Keratinocyte (primary cell): ENCODE results near the gene ENTPD2. TPM values are rescaled to one million over a fixed set of nuclear protein-coding genes. Genes with fewer than 3 reads are reported as not detected.

Source experiments
- DNase-seq: peaks from one replicate; pipeline ENCODE4 v3.0.0-alpha.2; 2011; ENCODE audit warnings: low read depth, missing footprints, low spot score
- FAIRE-seq: peaks from 2 replicates; lab custom pipeline; 2011; peaks lifted over from hg19 to GRCh38; lab: Jason Lieb, UNC
- H2AFZ ChIP-seq: 2 replicates; pipeline ENCODE4 v1.6.0; 2012; ENCODE audit warnings: low read length, control low read depth, inconsistent platforms; ENCODE audit not compliant: control insufficient read depth
- H3K27ac ChIP-seq: 2 replicates; pipeline ENCODE4 v1.5.1; 2011; ENCODE audit warnings: low read length; ENCODE audit not compliant: control insufficient read depth, insufficient read depth
- H3K27me3 ChIP-seq: 3 replicates; pipeline ENCODE4 v1.6.0; 2011; ENCODE audit warnings: low read length; ENCODE audit not compliant: control insufficient read depth, insufficient read depth; ENCODE audit errors: extremely low read depth
- H3K36me3 ChIP-seq, 2 experiments: 2 replicates in 1 of 2; 3 replicates in 1 of 2; pipeline ENCODE4 v1.5.1; 2011; ENCODE audit warnings: low read length in 2 of 2, mild to moderate bottlenecking in 1 of 2; ENCODE audit not compliant: control insufficient read depth in 2 of 2, insufficient read depth in 2 of 2; ENCODE audit errors: extremely low read depth in 1 of 2
- H3K4me1 ChIP-seq: 3 replicates; pipeline ENCODE4 v1.5.1; 2011; ENCODE audit warnings: low read length; ENCODE audit not compliant: control insufficient read depth, insufficient read depth; ENCODE audit errors: extremely low read depth
- H3K4me2 ChIP-seq: 3 replicates; pipeline ENCODE4 v1.6.0; 2011; ENCODE audit warnings: low read depth, low read length; ENCODE audit not compliant: control insufficient read depth, insufficient read depth; ENCODE audit errors: extremely low read depth
- H3K4me3 ChIP-seq, 3 experiments: fragments of 200-600 bp in 1 of 3; sonication (generic) in 1 of 3; 2 replicates in 2 of 3; 3 replicates in 1 of 3; pipeline ENCODE4 v1.5.1; 2011 to 2016; ENCODE audit warnings: low read length in 3 of 3, mild to moderate bottlenecking in 3 of 3, control low read depth in 2 of 3, inconsistent platforms in 1 of 3, low read depth in 1 of 3, mixed read lengths in 1 of 3, mixed run types in 1 of 3, moderate library complexity in 1 of 3; ENCODE audit not compliant: control insufficient read depth in 2 of 3, insufficient read depth in 2 of 3; ENCODE audit errors: extremely low read depth in 1 of 3
- H3K79me2 ChIP-seq: 2 replicates; pipeline ENCODE4 v1.6.0; 2012; ENCODE audit warnings: low read length; ENCODE audit not compliant: control insufficient read depth, insufficient read depth
- H3K9ac ChIP-seq: 3 replicates; pipeline ENCODE4 v1.6.0; 2011; ENCODE audit warnings: low read length; ENCODE audit not compliant: control insufficient read depth, insufficient read depth; ENCODE audit errors: extremely low read depth
- H3K9me1 ChIP-seq: 3 replicates; pipeline ENCODE4 v1.6.0; 2011; ENCODE audit warnings: low read length; ENCODE audit not compliant: control insufficient read depth, insufficient read depth; ENCODE audit errors: extremely low read depth
- H3K9me3 ChIP-seq: 2 replicates; pipeline ENCODE4 v1.5.1; 2012; ENCODE audit warnings: low read depth, low read length; ENCODE audit not compliant: control insufficient read depth
- H4K20me1 ChIP-seq: 3 replicates; pipeline ENCODE4 v1.6.0; 2011; ENCODE audit warnings: low read length; ENCODE audit not compliant: control insufficient read depth, insufficient read depth; ENCODE audit errors: extremely low read depth
- CTCF ChIP-seq, 3 experiments: IDR thresholded peaks in 1 of 3; conservative IDR thresholded peaks in 1 of 3; optimal IDR thresholded peaks in 1 of 3; 2 replicates in 2 of 3; 3 replicates in 1 of 3; pipeline versions ENCODE3 to v1.5.1; 2011; ENCODE audit warnings: low read length in 3 of 3, mild to moderate bottlenecking in 3 of 3, moderate library complexity in 2 of 3, control low read depth in 1 of 3, inconsistent platforms in 1 of 3; ENCODE audit not compliant: insufficient read depth in 2 of 3; ENCODE audit errors: extremely low read depth in 1 of 3
- EZH2 ChIP-seq: IDR thresholded peaks from one replicate; pipeline ENCODE4 v1.6.1; 2012; ENCODE audit warnings: inconsistent platforms, mild to moderate bottlenecking, low read length, moderate library complexity
- dilution Hi-C: fragments of 300-500 bp; cut with MboI; formaldehyde crosslinking; loops from one replicate; pipeline ENCODE4 v1.7.0; 2020; ENCODE audit warnings: low sequenced_read_pairs; ENCODE audit not compliant: extremely low pct_ligation_motif_present
- polyA plus RNA-seq, 5 experiments: library from polyadenylated mRNA; depleted of rRNA in 3 of 5; stranded (reverse) in 3 of 5; stranded (forward) in 1 of 5; unstranded in 1 of 5; fragments of >200 nt; gene quantifications; 1 replicate in 1 of 5; 2 replicates in 3 of 5; 3 replicates in 1 of 5; pipeline versions ENCODE4 v1.2.1 to v1.2.3, GENCODE V29; 2011 to 2012; ENCODE audit warnings: missing spikeins in 2 of 5, low read depth in 1 of 5, low replicate concordance in 1 of 5

The ENTPD2 gene
- polyA plus RNA-seq, 1 donor (not counting 4 experiments of a cell fraction or from before 2014, with no cell fraction given): 0.52 TPM

- Histone ChIP-seq H3K9me3 (no peaks in the 10 kb centered on the region), H3K27me3 (peaks cover 5% of the 10 kb centered on the region), H3K9ac (no peak overlapping the region), H4K20me1 (no peaks in the 10 kb centered on the region), H3K4me2 (no peak overlapping the region), H3K79me2 (no peaks in the 10 kb centered on the region), H3K27ac (no peak overlapping the region), H3K4me3 (no peak overlapping the region), H3K36me3 (no peaks in the 10 kb centered on the region), H3K9me1 (no peaks in the 10 kb centered on the region), H3K4me1 (no peaks in the 10 kb centered on the region), H2AFZ (no peak overlapping the region)
- dilution Hi-C loops: no loop called here
- TF ChIP-seq EZH2 (no peak), CTCF (optimal IDR thresholded peaks at IDR 0.05 in 1 of 3, IDR thresholded peaks at IDR 0.05 in 1 of 3, conservative IDR thresholded peaks at IDR 0.05 in 1 of 3; ENCODE audit: extremely low read depth in 1 of 3, insufficient read depth in 2 of 3, low read length in 3 of 3) (no peak)
- FAIRE-seq (no peak), DNase-seq (no peak)
Observed at GRCh38 chr9:137021568-137021978, 32.3 kb downstream of the ENTPD2 start.

- TF ChIP-seq CTCF (optimal IDR thresholded peaks at IDR 0.05 in 1 of 3, IDR thresholded peaks at IDR 0.05 in 1 of 3, conservative IDR thresholded peaks at IDR 0.05 in 1 of 3; ENCODE audit: extremely low read depth in 1 of 3, insufficient read depth in 2 of 3, low read length in 3 of 3) (no peak), EZH2 (no peak)
- DNase-seq (no peak), FAIRE-seq (no peak)
- Histone ChIP-seq H3K79me2 (no peaks in the 10 kb centered on the region), H3K27me3 (no peaks in the 10 kb centered on the region), H3K27ac (no peak overlapping the region), H3K4me1 (no peaks in the 10 kb centered on the region), H2AFZ (no peak overlapping the region), H3K9me1 (no peaks in the 10 kb centered on the region), H3K9ac (no peak overlapping the region), H3K36me3 (no peaks in the 10 kb centered on the region), H4K20me1 (no peaks in the 10 kb centered on the region), H3K4me3 (no peak overlapping the region), H3K4me2 (no peak overlapping the region), H3K9me3 (no peaks in the 10 kb centered on the region)
- dilution Hi-C loops: no loop called here
Observed at GRCh38 chr9:137020771-137021567, 32.9 kb downstream of the ENTPD2 start.
